Loucy (cell line): Measurements from ENCODE around the gene KCNH8.

Source experiments
- EZH2phosphoT487 ChIP-seq: fragments of 200-600 bp; IDR thresholded peaks from 2 replicates; pipeline ENCODE4 v1.6.1; 2018; ENCODE audit warnings: antibody characterized with exemption, mild to moderate bottlenecking, moderate library complexity, borderline replicate concordance
- TF ChIP-seq, protein P1 (sequence below): fragments of 200-600 bp; sonication (generic); conservative IDR thresholded peaks from 2 replicates; pipeline ENCODE4 v1.5.1; 2014; ENCODE audit warnings: mild to moderate bottlenecking, antibody characterized with exemption, low read length

DNA sequence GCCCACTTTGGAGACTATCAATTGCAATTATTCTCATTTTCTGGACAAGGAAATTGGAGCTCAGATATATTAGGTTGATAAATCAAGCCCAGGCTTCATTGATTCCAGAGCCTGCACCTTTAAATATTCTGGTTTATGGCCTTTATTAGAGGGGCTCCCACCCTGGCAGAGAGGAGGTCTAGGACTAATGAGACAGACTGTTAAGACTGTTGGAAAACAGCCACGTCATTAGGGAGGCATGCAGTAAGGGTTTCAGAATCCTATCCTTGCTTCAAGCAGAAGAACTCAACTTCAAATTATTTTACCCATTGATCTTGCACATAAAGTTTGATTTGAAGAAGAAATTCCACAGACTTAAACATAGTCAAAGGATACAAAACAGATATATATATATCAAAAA lies 33.8 kb upstream of the KCNH8 start:
- TF ChIP-seq, protein P1, sequence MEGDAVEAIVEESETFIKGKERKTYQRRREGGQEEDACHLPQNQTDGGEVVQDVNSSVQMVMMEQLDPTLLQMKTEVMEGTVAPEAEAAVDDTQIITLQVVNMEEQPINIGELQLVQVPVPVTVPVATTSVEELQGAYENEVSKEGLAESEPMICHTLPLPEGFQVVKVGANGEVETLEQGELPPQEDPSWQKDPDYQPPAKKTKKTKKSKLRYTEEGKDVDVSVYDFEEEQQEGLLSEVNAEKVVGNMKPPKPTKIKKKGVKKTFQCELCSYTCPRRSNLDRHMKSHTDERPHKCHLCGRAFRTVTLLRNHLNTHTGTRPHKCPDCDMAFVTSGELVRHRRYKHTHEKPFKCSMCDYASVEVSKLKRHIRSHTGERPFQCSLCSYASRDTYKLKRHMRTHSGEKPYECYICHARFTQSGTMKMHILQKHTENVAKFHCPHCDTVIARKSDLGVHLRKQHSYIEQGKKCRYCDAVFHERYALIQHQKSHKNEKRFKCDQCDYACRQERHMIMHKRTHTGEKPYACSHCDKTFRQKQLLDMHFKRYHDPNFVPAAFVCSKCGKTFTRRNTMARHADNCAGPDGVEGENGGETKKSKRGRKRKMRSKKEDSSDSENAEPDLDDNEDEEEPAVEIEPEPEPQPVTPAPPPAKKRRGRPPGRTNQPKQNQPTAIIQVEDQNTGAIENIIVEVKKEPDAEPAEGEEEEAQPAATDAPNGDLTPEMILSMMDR = no peak
- TF ChIP-seq EZH2phosphoT487 = no peak
